Caco-2 (cell line): ENCODE measurements around the gene EBF3. TPM values are rescaled to one million over a fixed set of nuclear protein-coding genes. Genes with fewer than 3 reads are reported as not detected.
A peak's percentile ranks its signal among the peaks of the same experiment; 100 is the strongest.

ENCODE experiments used
- BruUV-seq: library from RNA; stranded (reverse); fragments of 400-500 nt; replicated peaks from 2 replicates; lab custom pipeline; 2021; lab: Mats Ljungman, UMichigan
- CTCF ChIA-PET: fragments of 300-600 bp; sonication (Branson Sonifier 250); formaldehyde crosslinking; loops from one replicate; lab custom pipeline; 2022; ENCODE audit warnings: antibody characterized with exemption; lab: Charles Lee
- POLR2A ChIA-PET: fragments of 300-600 bp; sonication (Branson Sonifier 250); formaldehyde crosslinking; loops from one replicate; lab custom pipeline; 2022; ENCODE audit warnings: antibody characterized with exemption; lab: Charles Lee
- DNase-seq, 2 experiments: peaks; one replicate each; pipeline versions ENCODE4 v3.0.0 to v3.0.0-alpha.2; 2020 to 2022
- H3K27me3 ChIP-seq: replicated peaks from 2 replicates; pipeline ENCODE4 v1.6.0; 2011; ENCODE audit warnings: low read length; ENCODE audit not compliant: control insufficient read depth, insufficient read depth
- H3K36me3 ChIP-seq: 2 replicates; pipeline ENCODE4 v1.5.1; 2011; ENCODE audit warnings: low read length; ENCODE audit not compliant: control insufficient read depth, insufficient read depth
- H3K4me1 ChIP-seq: fragments of 250-450 bp; sonication (Bioruptor Pico); 2 replicates; pipeline ENCODE4 v1.5.1; 2020; ENCODE audit warnings: mild to moderate bottlenecking
- H3K4me3 ChIP-seq: 2 replicates; pipeline ENCODE4 v1.5.1; 2011; ENCODE audit warnings: low read depth, mild to moderate bottlenecking, control low read depth, low read length
- H3K9me3 ChIP-seq: fragments of 250-450 bp; sonication (Bioruptor Pico); 2 replicates; pipeline ENCODE4 v1.5.1; 2020; ENCODE audit warnings: mild to moderate bottlenecking, moderate library complexity
- H3K27ac Mint-ChIP-seq: one replicate; pipeline ENCODE4 v1.8.0; 2022; ENCODE audit warnings: mixed read lengths; ENCODE audit not compliant: unreplicated experiment
- H3K27me3 Mint-ChIP-seq: one replicate; pipeline ENCODE4 v1.8.0; 2022; ENCODE audit warnings: mixed read lengths; ENCODE audit not compliant: insufficient read depth, unreplicated experiment
- H3K36me3 Mint-ChIP-seq: one replicate; pipeline ENCODE4 v1.8.0; 2022; ENCODE audit warnings: mild to moderate bottlenecking, mixed read lengths; ENCODE audit not compliant: insufficient read depth, unreplicated experiment
- H3K4me1 Mint-ChIP-seq: one replicate; pipeline ENCODE4 v1.8.0; 2022; ENCODE audit warnings: low read depth, mixed read lengths; ENCODE audit not compliant: unreplicated experiment
- H3K4me3 Mint-ChIP-seq: one replicate; pipeline ENCODE4 v1.8.0; 2022; ENCODE audit warnings: mild to moderate bottlenecking, moderate library complexity, mixed read lengths; ENCODE audit not compliant: unreplicated experiment
- H3K9me3 Mint-ChIP-seq: one replicate; pipeline ENCODE4 v1.8.0; 2022; ENCODE audit warnings: mixed read lengths; ENCODE audit not compliant: unreplicated experiment
- intact Hi-C: fragments of 100-400 bp; cut with micrococcal nuclease; formaldehyde crosslinking; loops from one replicate; pipeline ENCODE4 v1.10.0; 2022; ENCODE audit not compliant: unreplicated experiment
- total RNA-seq: library from RNA; stranded (reverse); gene quantifications from 2 replicates; pipeline ENCODE4 v1.2.3, GENCODE V29; 2022
- TF ChIP-seq, protein P1 (sequence below), 2 experiments: fragments of 200-600 bp in 1 of 2; IDR thresholded peaks; 1 replicate in 1 of 2; 2 replicates in 1 of 2; pipeline versions ENCODE4 v1.5.1 to v1.8.0; 2011 to 2022; ENCODE audit warnings: antibody characterized with exemption in 1 of 2, control low read depth in 1 of 2, inconsistent platforms in 1 of 2, low read depth in 1 of 2, low read length in 1 of 2, mild to moderate bottlenecking in 1 of 2, moderate library complexity in 1 of 2; ENCODE audit not compliant: insufficient read depth in 1 of 2, severe bottlenecking in 1 of 2, unreplicated experiment in 1 of 2

The EBF3 gene
- total RNA-seq, 1 experiment from 2014 or later = 0.79 TPM

- H3K27me3 ChIP-seq = no peaks in the 10 kb centered on the region; the same call in 1 of the 2 replicates
- TF ChIP-seq, protein P1, sequence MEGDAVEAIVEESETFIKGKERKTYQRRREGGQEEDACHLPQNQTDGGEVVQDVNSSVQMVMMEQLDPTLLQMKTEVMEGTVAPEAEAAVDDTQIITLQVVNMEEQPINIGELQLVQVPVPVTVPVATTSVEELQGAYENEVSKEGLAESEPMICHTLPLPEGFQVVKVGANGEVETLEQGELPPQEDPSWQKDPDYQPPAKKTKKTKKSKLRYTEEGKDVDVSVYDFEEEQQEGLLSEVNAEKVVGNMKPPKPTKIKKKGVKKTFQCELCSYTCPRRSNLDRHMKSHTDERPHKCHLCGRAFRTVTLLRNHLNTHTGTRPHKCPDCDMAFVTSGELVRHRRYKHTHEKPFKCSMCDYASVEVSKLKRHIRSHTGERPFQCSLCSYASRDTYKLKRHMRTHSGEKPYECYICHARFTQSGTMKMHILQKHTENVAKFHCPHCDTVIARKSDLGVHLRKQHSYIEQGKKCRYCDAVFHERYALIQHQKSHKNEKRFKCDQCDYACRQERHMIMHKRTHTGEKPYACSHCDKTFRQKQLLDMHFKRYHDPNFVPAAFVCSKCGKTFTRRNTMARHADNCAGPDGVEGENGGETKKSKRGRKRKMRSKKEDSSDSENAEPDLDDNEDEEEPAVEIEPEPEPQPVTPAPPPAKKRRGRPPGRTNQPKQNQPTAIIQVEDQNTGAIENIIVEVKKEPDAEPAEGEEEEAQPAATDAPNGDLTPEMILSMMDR (IDR thresholded peaks at IDR 0.05; ENCODE audit: insufficient read depth in 1 of 2, low read depth in 1 of 2, low read length in 1 of 2, severe bottlenecking in 1 of 2, unreplicated experiment in 1 of 2) = no peak
- H3K4me1 ChIP-seq = no peaks in the 10 kb centered on the region
- Mint-ChIP-seq H3K4me1 (no peaks in the 10 kb centered on the region), H3K27ac (no peak overlapping the region), H3K4me3 (no peak overlapping the region), H3K9me3 (no peaks in the 10 kb centered on the region), H3K27me3 (peaks cover 18% of the 10 kb centered on the region), H3K36me3 (no peaks in the 10 kb centered on the region)
- DNase-seq = no peak
- H3K9me3 ChIP-seq = no peaks in the 10 kb centered on the region
- H3K4me3 ChIP-seq = no peak overlapping the region
- intact Hi-C loops = no loop called here
- ChIA-PET POLR2A (no interaction called here), CTCF (no interaction called here)
- no TSS peak for BruUV-seq
- H3K36me3 ChIP-seq = no peaks in the 10 kb centered on the region
These were observed 27.7 kb downstream of the EBF3 start for GRCh38 chr10:129936266-129936922.

DNA sequence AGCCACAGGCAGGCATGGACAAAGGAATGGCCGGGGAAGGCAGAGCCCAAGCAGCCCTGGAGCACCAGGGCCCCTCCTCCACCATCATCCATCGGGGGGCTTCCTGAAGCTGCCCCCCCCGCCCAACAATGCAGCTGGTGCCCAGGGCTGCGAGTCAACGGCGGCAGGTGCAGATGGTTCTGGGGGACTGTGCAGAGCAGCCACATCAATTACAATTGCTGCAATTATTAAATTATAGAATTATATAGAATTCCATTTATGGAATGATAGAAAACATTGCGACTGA lies 28.3 kb downstream of the EBF3 start:
- Histone ChIP-seq H3K4me3 (no peak overlapping the region), H3K36me3 (no peaks in the 10 kb centered on the region), H3K9me3 (no peaks in the 10 kb centered on the region), H3K4me1 (no peaks in the 10 kb centered on the region), H3K27me3 (no peaks in the 10 kb centered on the region; the same call in 1 of the 2 replicates)
- CTCF ChIA-PET = no interaction called here
- Mint-ChIP-seq H3K27me3 (peaks cover 18% of the 10 kb centered on the region), H3K4me3 (no peak overlapping the region), H3K36me3 (no peaks in the 10 kb centered on the region), H3K27ac (no peak overlapping the region), H3K4me1 (no peaks in the 10 kb centered on the region), H3K9me3 (no peaks in the 10 kb centered on the region)
- no TSS peak for BruUV-seq
- TF ChIP-seq, protein P1 (IDR thresholded peaks at IDR 0.05; ENCODE audit: insufficient read depth in 1 of 2, low read depth in 1 of 2, low read length in 1 of 2, severe bottlenecking in 1 of 2, unreplicated experiment in 1 of 2) = no peak
- intact Hi-C loops = no loop called here
- no peak for DNase-seq
- POLR2A ChIA-PET = no interaction called here

GRCh38 chr10:129935102-129935866 lies 28.8 kb downstream of the EBF3 start:
- Mint-ChIP-seq H3K4me3 (no peak overlapping the region), H3K36me3 (no peaks in the 10 kb centered on the region), H3K4me1 (no peaks in the 10 kb centered on the region), H3K9me3 (no peaks in the 10 kb centered on the region), H3K27ac (no peak overlapping the region), H3K27me3 (peaks cover 18% of the 10 kb centered on the region)
- H3K9me3 ChIP-seq = no peaks in the 10 kb centered on the region
- H3K4me1 ChIP-seq = no peaks in the 10 kb centered on the region
- intact Hi-C loops = no loop called here
- H3K36me3 ChIP-seq = no peaks in the 10 kb centered on the region
- no TSS peak for BruUV-seq
- POLR2A ChIA-PET = no interaction called here
- H3K4me3 ChIP-seq = no peak overlapping the region
- peak in 1 of 2 experiments; percentile 15 for DNase-seq
- TF ChIP-seq, protein P1 (IDR thresholded peaks at IDR 0.05; ENCODE audit: insufficient read depth in 1 of 2, low read depth in 1 of 2, low read length in 1 of 2, severe bottlenecking in 1 of 2, unreplicated experiment in 1 of 2) = no peak
- CTCF ChIA-PET = no interaction called here
- no peaks in the 10 kb centered on the region; the same call in 1 of the 2 replicates for H3K27me3 ChIP-seq
